HG03432 (cell line): ENCODE measurements around the gene NFKBIA.
"Not testable (repeated sequence)": the region's sequence is repeated elsewhere in the genome, so short reads cannot be mapped to it uniquely, and the experiment has no call there.

Source experiments
- ATAC-seq: cut with Tn5 transposase; IDR thresholded peaks from one replicate; pipeline ENCODE4 v1.9.1; 2021; ENCODE audit warnings: mild to moderate bottlenecking, moderate library complexity; ENCODE audit not compliant: unreplicated experiment

The NFKBIA gene

GRCh38 chr14:35369701-35370191 lies 34.8 kb downstream of the NFKBIA start:
- ATAC-seq = no peak

- no peak for ATAC-seq
Measured at GRCh38 chr14:35368583-35369392, 35.8 kb downstream of the NFKBIA start.

DNA sequence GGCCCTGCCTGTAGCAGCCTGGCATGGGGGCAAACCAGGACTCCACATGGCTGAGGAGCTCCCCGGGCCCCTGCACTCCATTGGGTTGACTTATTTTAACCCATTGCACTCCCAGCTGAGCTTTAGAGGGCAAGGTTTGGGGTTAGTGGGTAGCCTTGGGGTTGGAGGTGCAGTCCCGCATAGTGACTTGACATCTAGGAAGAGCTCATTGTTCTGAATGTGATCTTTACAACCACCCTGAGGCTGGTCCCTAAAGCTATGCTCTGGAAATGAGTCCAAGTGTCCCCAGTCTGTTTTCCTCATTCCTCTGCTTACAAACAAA lies 36.4 kb downstream of the NFKBIA start:
- no peak for ATAC-seq

GRCh38 chr14:35367056-35367372 lies 37.5 kb downstream of the NFKBIA start:
- no peak for ATAC-seq

DNA sequence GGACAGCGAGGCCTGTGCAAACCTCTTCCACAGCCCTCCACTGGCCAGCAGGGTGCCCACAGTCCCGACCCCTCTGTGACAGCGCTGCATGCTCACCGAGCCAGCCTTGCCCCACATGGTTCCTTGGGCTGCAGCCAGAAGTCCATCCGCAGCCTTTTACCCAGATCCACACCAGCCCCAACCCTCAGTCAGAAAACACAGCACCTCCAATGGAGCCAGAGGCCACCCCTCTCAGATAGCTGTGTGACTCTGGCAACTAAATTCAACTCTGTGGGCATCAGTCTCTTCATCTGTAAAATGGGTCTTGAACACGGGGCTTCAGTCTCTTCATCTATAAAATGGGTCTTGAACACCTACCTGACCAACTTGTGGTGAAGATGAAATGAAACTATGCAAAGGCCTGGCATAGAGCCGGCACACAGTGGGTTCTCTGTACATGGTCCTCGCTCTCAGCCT lies 38.0 kb downstream of the NFKBIA start:
- no peak for ATAC-seq

- ATAC-seq = no peak
Measured at GRCh38 chr14:35366056-35366451, 38.5 kb downstream of the NFKBIA start.

- ATAC-seq = peak; percentile 53
Measured at GRCh38 chr14:35365130-35366055, 39.2 kb downstream of the NFKBIA start.

DNA sequence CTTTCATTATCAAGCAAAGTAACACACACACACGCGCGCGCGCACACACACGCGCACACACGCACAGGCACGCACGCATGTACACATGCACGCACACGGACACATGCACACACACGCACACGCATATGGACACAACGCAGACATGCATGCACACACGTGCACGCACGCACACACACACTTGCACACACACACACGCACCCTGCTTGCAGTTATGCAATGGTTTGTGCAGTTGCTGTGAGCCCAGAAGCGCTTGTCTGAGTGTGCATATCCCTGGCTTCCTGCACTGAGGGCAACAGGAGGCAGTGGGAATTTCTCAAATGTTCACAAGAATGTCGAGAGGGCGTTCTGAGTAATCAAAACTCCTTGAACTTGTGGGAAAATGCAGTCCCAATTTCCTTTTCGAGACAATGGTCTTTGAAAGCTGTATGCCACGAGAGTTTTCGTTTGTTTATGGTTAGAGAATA lies 41.6 kb downstream of the NFKBIA start:
- no peak for ATAC-seq

- ATAC-seq = no peak
Measured at GRCh38 chr14:35362450-35362849, 42.1 kb downstream of the NFKBIA start.

- ATAC-seq = no peak
Measured at GRCh38 chr14:35361141-35361480, 43.4 kb downstream of the NFKBIA start.

- ATAC-seq = not testable (repeated sequence)
Measured at GRCh38 chr14:35359655-35360054, 44.9 kb downstream of the NFKBIA start.

DNA sequence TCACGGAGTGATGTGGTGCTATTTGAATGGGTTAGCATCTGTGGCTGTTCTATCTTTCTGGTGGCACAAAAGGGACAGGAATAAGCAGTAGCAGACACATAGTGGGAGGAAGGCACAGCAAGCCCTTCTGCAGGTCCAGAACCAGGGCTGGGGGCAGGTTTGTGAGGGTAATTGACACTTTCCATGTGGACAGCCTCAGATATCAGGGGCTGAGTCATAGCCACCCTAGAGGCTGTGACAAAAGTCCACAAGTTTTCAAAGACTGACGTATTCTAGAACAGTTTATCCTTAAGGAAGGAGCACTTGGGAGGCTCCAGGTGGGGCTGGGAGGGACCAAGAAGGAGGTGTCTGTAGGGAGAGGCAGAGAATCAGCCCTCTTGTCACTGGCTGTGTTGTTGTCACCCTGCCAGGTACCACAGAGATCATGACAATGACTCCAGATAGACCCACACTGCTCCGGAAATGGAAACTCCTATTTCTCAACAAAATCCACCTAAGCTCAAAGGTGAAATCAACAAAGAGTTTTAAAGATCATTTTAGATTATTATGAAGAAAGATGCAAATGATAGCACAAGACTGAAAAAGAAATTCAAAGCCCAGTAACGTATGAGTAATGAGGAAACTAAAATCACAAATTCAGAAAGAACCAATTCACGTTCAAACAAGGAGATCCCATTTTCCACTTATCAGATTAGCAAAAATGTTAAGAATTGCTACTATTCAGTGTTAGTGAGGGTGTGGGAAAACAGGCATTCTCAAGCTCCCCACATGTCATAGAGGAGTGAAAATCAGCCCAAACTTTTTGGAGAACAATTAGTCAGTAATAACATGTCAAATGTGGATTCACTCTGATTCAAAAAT lies 48.3 kb downstream of the NFKBIA start:
- peak; percentile 63 for ATAC-seq

DNA sequence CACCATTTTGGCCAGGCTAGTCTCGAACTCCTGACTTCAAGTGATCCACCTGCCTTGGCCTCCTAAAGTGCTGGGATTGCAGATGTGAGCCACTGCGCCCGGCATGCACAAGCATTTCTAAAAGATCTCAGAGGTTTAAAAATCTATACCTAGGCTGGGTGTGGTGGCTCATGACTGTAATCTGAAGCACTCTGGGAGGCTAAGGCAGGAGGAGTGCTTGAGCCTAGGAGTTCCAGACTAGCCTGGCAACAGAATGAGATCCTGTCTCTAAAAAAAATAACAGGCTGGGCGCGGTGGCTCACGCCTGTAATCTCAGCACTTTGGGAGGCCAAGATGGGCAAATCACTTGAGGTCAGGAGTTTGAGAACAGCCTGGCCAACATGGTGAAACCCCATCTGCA lies 49.3 kb downstream of the NFKBIA start:
- ATAC-seq = not testable (repeated sequence)

DNA sequence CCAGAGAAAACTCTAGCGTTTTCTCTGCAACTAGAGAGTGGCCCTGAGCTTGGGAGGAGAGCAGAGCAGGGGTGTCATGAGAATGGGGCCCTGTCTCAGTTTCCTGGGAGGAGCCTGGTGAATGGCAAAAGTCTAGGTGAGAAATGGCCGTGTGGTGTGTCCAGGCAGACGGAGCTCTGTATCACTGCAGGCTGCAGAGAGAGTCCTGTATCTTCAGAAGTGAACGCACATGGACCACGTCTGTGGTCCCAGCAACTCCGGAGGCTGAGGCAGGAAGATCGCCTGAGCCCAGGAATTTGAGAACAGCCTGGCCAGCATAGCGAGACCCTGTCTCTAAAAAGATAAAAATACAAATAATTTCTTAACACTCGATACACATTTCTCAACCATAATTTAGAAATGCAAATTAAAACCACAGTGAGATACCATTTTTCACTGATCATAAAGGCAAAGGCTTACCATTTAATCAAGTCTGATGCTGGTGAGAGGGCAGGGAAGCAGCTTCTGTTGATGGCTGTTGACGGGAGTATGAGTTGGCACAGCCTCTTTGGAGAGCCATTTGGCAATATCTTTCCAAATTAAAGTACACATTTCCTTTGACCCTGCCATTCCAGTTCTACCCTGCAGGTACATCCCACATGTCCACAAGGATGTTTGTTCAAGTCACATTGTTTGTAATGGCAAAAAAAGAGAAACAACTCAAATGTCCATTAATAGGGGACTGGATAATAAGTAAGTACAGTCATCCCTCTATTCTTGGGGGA lies 51.0 kb downstream of the NFKBIA start:
- ATAC-seq = no peak

DNA sequence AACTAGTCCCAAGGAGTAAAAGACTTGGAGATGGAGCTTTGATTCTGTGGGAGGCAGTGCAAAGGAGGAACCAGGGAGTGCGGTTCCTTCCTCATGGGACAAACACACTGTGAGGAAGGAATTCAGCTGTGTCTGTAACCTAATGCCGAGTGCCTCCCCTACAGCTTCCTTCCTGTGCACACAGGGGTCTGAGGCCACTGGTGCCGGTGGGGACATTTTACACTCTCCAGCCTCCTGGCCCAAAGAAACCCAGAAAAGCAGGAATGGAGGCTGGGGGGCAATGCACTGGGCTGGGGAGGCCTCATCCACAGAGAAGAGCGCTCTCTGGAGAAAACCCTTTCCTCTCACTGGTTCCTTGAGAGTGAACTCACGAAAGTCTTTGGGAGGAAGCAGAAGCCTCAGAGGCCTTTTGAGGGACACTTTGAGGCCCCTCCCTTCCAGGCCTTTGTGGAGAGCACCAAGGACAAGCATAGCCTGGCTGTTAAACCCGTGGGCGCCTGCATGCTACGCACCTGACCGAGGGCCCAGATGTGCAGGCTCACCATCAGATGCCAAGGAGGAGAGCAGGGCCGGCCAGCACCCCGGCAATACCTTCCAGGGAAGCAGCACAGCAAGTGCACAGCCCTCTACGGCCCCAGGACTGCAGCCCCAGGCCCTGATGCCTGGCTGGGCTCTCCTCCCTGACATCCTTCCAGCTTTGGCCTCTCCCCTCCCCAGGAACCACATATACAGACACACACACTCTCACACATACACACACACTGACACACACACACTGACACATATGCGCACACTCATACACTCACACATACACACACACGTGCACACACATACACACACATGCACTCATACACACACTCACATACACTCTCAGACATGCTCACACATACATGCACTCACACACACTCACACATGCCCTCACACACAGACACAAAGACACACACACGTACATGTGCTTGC lies 52.0 kb downstream of the NFKBIA start:
- ATAC-seq = no peak

DNA sequence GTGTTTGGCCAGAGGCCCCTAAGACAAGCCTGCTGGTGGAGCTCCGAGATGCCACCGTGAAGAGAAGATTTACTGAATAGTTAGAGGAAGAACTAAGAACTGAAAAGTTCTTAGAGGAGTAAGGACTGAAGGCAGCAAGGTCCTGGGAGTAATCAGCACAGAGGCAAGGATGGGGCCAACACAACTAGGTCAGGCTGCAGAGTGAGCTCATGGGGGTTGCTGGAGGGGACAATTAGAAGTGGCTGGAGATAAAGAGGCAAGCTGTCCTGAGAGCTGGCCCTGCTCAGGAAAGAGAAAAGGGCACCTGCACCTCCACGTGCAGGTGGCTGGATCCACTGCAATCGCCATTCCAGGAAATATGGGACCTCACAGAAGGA lies 52.7 kb downstream of the NFKBIA start:
- no peak for ATAC-seq
